ENCODE results near the gene GALNT18.
A peak's percentile ranks its signal among the peaks of the same experiment; 100 is the strongest.

GALNT18 gene

GRCh38 chr11:11640996-11641395 lies 19.2 kb upstream of the GALNT18 start:
- no peak overlapping the region for H3K27ac ChIP-seq
- TF ChIP-seq ZFX (IDR thresholded peaks at IDR 0.05) (no peak), CTCF (conservative IDR thresholded peaks at IDR 0.05) (no peak)

- TF ChIP-seq CTCF (conservative IDR thresholded peaks at IDR 0.05): no peak
- no peak for TF ChIP-seq ZFX (IDR thresholded peaks at IDR 0.05)
- no peak overlapping the region for H3K27ac ChIP-seq
These were observed 18.3 kb upstream of the GALNT18 start for GRCh38 chr11:11640152-11640551.

- no peak for TF ChIP-seq ZFX (IDR thresholded peaks at IDR 0.05)
- no peak for TF ChIP-seq CTCF (conservative IDR thresholded peaks at IDR 0.05)
- no peak overlapping the region for H3K27ac ChIP-seq
These were observed 14.9 kb upstream of the GALNT18 start for GRCh38 chr11:11636671-11637070.

GRCh38 chr11:11635443-11635842 lies 13.6 kb upstream of the GALNT18 start:
- H3K27ac ChIP-seq: no peak overlapping the region
- TF ChIP-seq CTCF (conservative IDR thresholded peaks at IDR 0.05): peak; percentile 13
- TF ChIP-seq ZFX (IDR thresholded peaks at IDR 0.05): no peak

- no peak overlapping the region for H3K27ac ChIP-seq
- no peak for TF ChIP-seq ZFX (IDR thresholded peaks at IDR 0.05)
- TF ChIP-seq CTCF (conservative IDR thresholded peaks at IDR 0.05): no peak
These were observed 7.6 kb upstream of the GALNT18 start for GRCh38 chr11:11629368-11629767.

- TF ChIP-seq ZFX (IDR thresholded peaks at IDR 0.05) (no peak), CTCF (conservative IDR thresholded peaks at IDR 0.05) (no peak)
- H3K27ac ChIP-seq: no peak overlapping the region
These were observed 6.8 kb upstream of the GALNT18 start for GRCh38 chr11:11628651-11629050.

- H3K27ac ChIP-seq: no peak overlapping the region
- TF ChIP-seq ZFX (IDR thresholded peaks at IDR 0.05) (no peak), CTCF (conservative IDR thresholded peaks at IDR 0.05) (no peak)
These were observed 4.3 kb upstream of the GALNT18 start for GRCh38 chr11:11626128-11626527.
